ENCODE measurements around the gene MEP1B.
"Not testable (repeated sequence)": the region's sequence is repeated elsewhere in the genome, so short reads cannot be mapped to it uniquely, and the experiment has no call there.

MEP1B gene

DNA sequence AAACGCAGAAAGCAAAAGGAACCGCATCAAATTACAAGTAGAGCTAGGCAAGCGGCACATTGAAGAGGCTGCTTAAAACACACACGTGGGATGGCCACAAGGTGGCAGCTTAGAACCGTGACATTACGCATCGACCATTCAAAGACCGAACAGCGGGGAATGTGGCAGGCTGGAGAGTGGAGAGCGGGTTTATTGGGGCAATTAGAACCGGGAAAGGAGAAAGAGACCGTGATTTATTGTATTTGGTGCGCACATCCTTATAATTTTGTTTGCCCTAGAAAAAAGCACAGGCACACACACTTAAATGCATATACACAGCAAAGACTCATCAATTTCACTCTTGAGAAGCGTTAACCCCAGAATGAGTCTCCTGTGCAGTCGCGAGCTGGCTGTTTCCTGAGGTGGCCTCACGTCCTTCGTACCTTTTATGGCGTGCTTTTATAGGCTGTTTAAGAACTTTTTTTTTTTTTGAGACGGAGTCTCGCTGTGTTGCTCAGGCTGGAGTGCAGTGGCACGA is 31.7 kb upstream of the MEP1B start (continued):
- TF ChIP-seq ZNF366 (tag by site-specific recombination; conservative IDR thresholded peaks at IDR 0.05) = peak; percentile 81
- TF ChIP-seq, protein P1, sequence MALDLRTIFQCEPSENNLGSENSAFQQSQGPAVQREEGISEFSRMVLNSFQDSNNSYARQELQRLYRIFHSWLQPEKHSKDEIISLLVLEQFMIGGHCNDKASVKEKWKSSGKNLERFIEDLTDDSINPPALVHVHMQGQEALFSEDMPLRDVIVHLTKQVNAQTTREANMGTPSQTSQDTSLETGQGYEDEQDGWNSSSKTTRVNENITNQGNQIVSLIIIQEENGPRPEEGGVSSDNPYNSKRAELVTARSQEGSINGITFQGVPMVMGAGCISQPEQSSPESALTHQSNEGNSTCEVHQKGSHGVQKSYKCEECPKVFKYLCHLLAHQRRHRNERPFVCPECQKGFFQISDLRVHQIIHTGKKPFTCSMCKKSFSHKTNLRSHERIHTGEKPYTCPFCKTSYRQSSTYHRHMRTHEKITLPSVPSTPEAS (tag by site-specific recombination; IDR thresholded peaks at IDR 0.05) = peak; percentile 84
- TF ChIP-seq GLIS2 (tag by site-specific recombination; IDR thresholded peaks at IDR 0.05) = no peak
- no peak for TF ChIP-seq ZNF112 (tag by site-specific recombination; IDR thresholded peaks at IDR 0.05)
- no peak for TF ChIP-seq ZNF223 (tag by site-specific recombination; IDR thresholded peaks at IDR 0.05)
- no peak for TF ChIP-seq YY1 (tag by site-specific recombination; IDR thresholded peaks at IDR 0.05)
- TF ChIP-seq ZNF394 (tag by site-specific recombination; IDR thresholded peaks at IDR 0.05; ENCODE audit: borderline replicate concordance) = peak; percentile 43; the same call in 1 of the 2 replicates
- no peak for TF ChIP-seq ZNF37A (tag by site-specific recombination; IDR thresholded peaks at IDR 0.05)
- peak; percentile 78 for TF ChIP-seq ZNF501 (tag by site-specific recombination; IDR thresholded peaks at IDR 0.05)
- TF ChIP-seq ZNF629 (tag by site-specific recombination; IDR thresholded peaks at IDR 0.05) = 0 out of 2 replicates have a peak, but pooled peaks have one; percentile 15
- TF ChIP-seq, protein P2, sequence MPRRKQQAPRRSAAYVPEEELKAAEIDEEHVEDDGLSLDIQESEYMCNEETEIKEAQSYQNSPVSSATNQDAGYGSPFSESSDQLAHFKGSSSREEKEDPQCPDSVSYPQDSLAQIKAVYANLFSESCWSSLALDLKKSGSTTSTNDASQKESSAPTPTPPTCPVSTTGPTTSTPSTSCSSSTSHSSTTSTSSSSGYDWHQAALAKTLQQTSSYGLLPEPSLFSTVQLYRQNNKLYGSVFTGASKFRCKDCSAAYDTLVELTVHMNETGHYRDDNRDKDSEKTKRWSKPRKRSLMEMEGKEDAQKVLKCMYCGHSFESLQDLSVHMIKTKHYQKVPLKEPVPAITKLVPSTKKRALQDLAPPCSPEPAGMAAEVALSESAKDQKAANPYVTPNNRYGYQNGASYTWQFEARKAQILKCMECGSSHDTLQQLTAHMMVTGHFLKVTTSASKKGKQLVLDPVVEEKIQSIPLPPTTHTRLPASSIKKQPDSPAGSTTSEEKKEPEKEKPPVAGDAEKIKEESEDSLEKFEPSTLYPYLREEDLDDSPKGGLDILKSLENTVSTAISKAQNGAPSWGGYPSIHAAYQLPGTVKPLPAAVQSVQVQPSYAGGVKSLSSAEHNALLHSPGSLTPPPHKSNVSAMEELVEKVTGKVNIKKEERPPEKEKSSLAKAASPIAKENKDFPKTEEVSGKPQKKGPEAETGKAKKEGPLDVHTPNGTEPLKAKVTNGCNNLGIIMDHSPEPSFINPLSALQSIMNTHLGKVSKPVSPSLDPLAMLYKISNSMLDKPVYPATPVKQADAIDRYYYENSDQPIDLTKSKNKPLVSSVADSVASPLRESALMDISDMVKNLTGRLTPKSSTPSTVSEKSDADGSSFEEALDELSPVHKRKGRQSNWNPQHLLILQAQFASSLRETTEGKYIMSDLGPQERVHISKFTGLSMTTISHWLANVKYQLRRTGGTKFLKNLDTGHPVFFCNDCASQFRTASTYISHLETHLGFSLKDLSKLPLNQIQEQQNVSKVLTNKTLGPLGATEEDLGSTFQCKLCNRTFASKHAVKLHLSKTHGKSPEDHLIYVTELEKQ (tag by site-specific recombination; IDR thresholded peaks at IDR 0.05; ENCODE audit: borderline replicate concordance) = peak; percentile 15; the same call in 1 of the 2 replicates
- 0 out of 2 replicates have a peak, but pooled peaks have one; percentile 17 for TF ChIP-seq ZBTB8A (tag by site-specific recombination; IDR thresholded peaks at IDR 0.05)
- TF ChIP-seq, protein P3, sequence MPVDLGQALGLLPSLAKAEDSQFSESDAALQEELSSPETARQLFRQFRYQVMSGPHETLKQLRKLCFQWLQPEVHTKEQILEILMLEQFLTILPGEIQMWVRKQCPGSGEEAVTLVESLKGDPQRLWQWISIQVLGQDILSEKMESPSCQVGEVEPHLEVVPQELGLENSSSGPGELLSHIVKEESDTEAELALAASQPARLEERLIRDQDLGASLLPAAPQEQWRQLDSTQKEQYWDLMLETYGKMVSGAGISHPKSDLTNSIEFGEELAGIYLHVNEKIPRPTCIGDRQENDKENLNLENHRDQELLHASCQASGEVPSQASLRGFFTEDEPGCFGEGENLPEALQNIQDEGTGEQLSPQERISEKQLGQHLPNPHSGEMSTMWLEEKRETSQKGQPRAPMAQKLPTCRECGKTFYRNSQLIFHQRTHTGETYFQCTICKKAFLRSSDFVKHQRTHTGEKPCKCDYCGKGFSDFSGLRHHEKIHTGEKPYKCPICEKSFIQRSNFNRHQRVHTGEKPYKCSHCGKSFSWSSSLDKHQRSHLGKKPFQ (tag by site-specific recombination; IDR thresholded peaks at IDR 0.05) = no peak; the same call in 1 of the 2 replicates

DNA sequence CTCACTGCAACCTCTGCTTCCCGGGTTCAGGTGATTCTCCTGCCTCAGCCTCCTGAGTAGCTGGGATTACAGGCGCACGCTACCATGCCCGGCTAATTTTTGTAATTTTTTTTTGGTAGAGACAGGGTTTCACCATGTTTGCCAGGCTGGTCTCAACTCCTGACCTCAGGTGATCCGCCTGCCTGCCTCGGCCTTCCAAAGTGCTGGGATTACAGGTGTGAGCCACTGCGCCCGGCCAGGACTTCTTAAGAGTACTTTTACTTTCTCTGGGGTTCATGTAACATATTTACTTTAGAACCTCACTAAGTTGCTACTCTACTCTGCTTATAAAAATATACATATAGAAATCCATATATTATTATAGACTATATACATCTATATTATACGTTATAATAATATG is 31.2 kb upstream of the MEP1B start:
- peak; percentile 69; the same call in 1 of the 2 replicates for TF ChIP-seq ZNF121 (tag by site-specific recombination; IDR thresholded peaks at IDR 0.05)
- peak; percentile 37; the same call in 1 of the 2 replicates for TF ChIP-seq ZNF335 (tag by site-specific recombination; conservative IDR thresholded peaks at IDR 0.05)
- not testable (repeated sequence) for H3K9me3 ChIP-seq (ENCODE audit: control insufficient read depth, insufficient read depth, low read depth, low read length); H3K36me3 ChIP-seq (ENCODE audit: control insufficient read depth in 2 of 2, insufficient read depth in 1 of 2, low read length in 2 of 2); H3K4me1 ChIP-seq (ENCODE audit: control insufficient read depth, insufficient read depth, low read length); H3K4me3 ChIP-seq (ENCODE audit: low read depth, low read length); H3K27ac ChIP-seq (ENCODE audit: extremely low read depth, low read depth, low read length)
- ChIA-PET POLR2A (interaction anchor here (0.7 to 1.6 kb wide), 2 partner anchors 119 to 312 kb away, joined by 3 to 4 read pairs; partner anchors contain the start of gene GAREM1), CTCF (interaction anchor here (0.5 to 5.1 kb wide), 35 partner anchors 8 to 1396 kb away, joined by 3 to 53 read pairs (median 5); partner anchors contain the start of gene GAREM1)

DNA sequence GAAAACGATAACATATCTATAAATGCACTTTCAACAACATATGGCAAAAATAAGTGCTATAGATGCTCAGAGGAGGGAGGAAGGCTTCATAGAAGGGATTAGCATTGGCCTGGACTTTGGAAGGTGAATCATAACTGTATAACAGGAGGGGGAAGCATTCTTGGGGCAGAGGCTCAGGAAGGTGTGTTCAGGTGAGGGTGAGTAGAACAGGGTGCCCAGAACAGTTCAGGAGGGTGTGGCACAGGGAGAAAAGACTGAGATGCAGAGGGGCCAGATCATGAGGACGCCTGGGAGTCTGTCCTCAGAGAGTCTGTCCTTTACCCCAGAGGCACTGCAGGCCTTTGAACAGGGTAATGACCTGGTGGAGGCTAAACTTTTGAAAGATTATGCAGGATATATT is 29.3 kb upstream of the MEP1B start:
- Histone ChIP-seq H3K9me3 (ENCODE audit: control insufficient read depth, insufficient read depth, low read depth, low read length) (no peaks in the 10 kb centered on the region), H3K27ac (ENCODE audit: extremely low read depth, low read depth, low read length) (no peak overlapping the region), H3K36me3 (ENCODE audit: control insufficient read depth in 2 of 2, insufficient read depth in 1 of 2, low read length in 2 of 2) (no peaks in the 10 kb centered on the region), H3K4me1 (ENCODE audit: control insufficient read depth, insufficient read depth, low read length) (no peaks in the 10 kb centered on the region), H3K4me3 (ENCODE audit: low read depth, low read length) (no peak overlapping the region)
- ChIA-PET CTCF (interaction anchor here (0.6 to 5.1 kb wide), 6 partner anchors 128 to 556 kb away, joined by 3 to 42 read pairs (median 6); partner anchors contain the start of gene GAREM1), POLR2A (no interaction called here)
- no peak for TF ChIP-seq ZNF473 (tag by site-specific recombination; IDR thresholded peaks at IDR 0.05)
- TF ChIP-seq ZFP3 (tag by site-specific recombination; IDR thresholded peaks at IDR 0.05; ENCODE audit: low read depth) = no peak
- no peak for TF ChIP-seq ZNF623 (tag by site-specific recombination; IDR thresholded peaks at IDR 0.05)
- TF ChIP-seq ZNF837 (tag by site-specific recombination; IDR thresholded peaks at IDR 0.05) = no peak
- no peak for TF ChIP-seq OVOL3 (tag by site-specific recombination; IDR thresholded peaks at IDR 0.05)
- TF ChIP-seq ZNF785 (tag by site-specific recombination; IDR thresholded peaks at IDR 0.05) = no peak
- TF ChIP-seq, protein P4, sequence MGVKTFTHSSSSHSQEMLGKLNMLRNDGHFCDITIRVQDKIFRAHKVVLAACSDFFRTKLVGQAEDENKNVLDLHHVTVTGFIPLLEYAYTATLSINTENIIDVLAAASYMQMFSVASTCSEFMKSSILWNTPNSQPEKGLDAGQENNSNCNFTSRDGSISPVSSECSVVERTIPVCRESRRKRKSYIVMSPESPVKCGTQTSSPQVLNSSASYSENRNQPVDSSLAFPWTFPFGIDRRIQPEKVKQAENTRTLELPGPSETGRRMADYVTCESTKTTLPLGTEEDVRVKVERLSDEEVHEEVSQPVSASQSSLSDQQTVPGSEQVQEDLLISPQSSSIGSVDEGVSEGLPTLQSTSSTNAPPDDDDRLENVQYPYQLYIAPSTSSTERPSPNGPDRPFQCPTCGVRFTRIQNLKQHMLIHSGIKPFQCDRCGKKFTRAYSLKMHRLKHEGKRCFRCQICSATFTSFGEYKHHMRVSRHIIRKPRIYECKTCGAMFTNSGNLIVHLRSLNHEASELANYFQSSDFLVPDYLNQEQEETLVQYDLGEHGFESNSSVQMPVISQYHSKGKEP (tag by site-specific recombination; IDR thresholded peaks at IDR 0.05) = no peak
- TF ChIP-seq ZNF324 (tag by site-specific recombination; IDR thresholded peaks at IDR 0.05) = no peak

Measured in HEK293 (cell line).